ENCODE data around the gene CTU1. TPM values are rescaled to one million over a fixed set of nuclear protein-coding genes. Genes with fewer than 3 reads are reported as not detected.

CTU1 gene
- total and polyA plus RNA-seq, 7 donors, result 0.60 to 9.0 (median 5.7) TPM

- intact Hi-C loops (cut with DNase I), result loop anchor here (1.0 kb wide), 1 partner anchor 76 kb away; no protein-coding TSS in a partner anchor
- peaks cover 0 to 29% (median 26%) of the 10 kb centered on the region in 4 donors for H3K4me1 ChIP-seq
- DNase-seq, result no peak
- H3K9me3 ChIP-seq, result no peaks in the 10 kb centered on the region
- H3K27me3 ChIP-seq, result no peaks in the 10 kb centered on the region
- TF ChIP-seq POLR2A (IDR thresholded peaks at IDR 0.05) (no peak), POLR2AphosphoS5 (IDR thresholded peaks at IDR 0.05) (no peak), CTCF (IDR thresholded peaks at IDR 0.05) (no peak), EP300 (IDR thresholded peaks at IDR 0.05) (no peak)
- no peak overlapping the region for H3K4me3 ChIP-seq
- H3K36me3 ChIP-seq, result peaks cover 0 to 12% (median 8%) of the 10 kb centered on the region in 4 donors
- H3K27ac ChIP-seq, result no peak overlapping the region
- 85 to 88% methylated on average over 20 of the region's 20 CpGs for WGBS, 2 donors
Observed at GRCh38 chr19:51097796-51098195, 10.4 kb downstream of the CTU1 start.

GRCh38 chr19:51097166-51097738 lies 11.0 kb downstream of the CTU1 start:
- intact Hi-C loops (cut with DNase I), result loop anchor here (1.0 kb wide), 1 partner anchor 76 kb away; no protein-coding TSS in a partner anchor
- no peak overlapping the region for H3K4me3 ChIP-seq
- WGBS, 2 donors, result 8 to 11% methylated on average over 8 of the region's 8 CpGs
- TF ChIP-seq POLR2A (IDR thresholded peaks at IDR 0.05) (no peak), CTCF (IDR thresholded peaks at IDR 0.05) (peak in 3 of 4 experiments; percentile 23 to 63 (median 43))
- no peak overlapping the region for H3K27ac ChIP-seq
- no peaks in the 10 kb centered on the region for H3K27me3 ChIP-seq
- H3K36me3 ChIP-seq, result peaks cover 0 to 6% (median 3%) of the 10 kb centered on the region in 4 donors
- peak; percentile 74 for DNase-seq
- H3K9me3 ChIP-seq, result no peaks in the 10 kb centered on the region
- H3K4me1 ChIP-seq, result peaks cover 0 to 29% (median 26%) of the 10 kb centered on the region in 4 donors

- Histone ChIP-seq H3K27me3 (no peaks in the 10 kb centered on the region), H3K4me3 (no peak overlapping the region), H3K27ac (no peak overlapping the region), H3K36me3 (no peaks in the 10 kb centered on the region), H3K9me3 (no peaks in the 10 kb centered on the region), H3K4me1 (peaks cover 0 to 29% (median 23%) of the 10 kb centered on the region in 4 donors)
- intact Hi-C loops (cut with DNase I), result loop anchor here (1.0 kb wide), 1 partner anchor 75 kb away; no protein-coding TSS in a partner anchor
- WGBS, 2 donors, result 79 to 89% methylated on average over 6 of the region's 6 CpGs
- no peak for DNase-seq
- no peak for TF ChIP-seq CTCF (IDR thresholded peaks at IDR 0.05)
- TF ChIP-seq EP300 (IDR thresholded peaks at IDR 0.05), result no peak
- no peak for TF ChIP-seq POLR2A (IDR thresholded peaks at IDR 0.05)
- no peak for TF ChIP-seq POLR2AphosphoS5 (IDR thresholded peaks at IDR 0.05)
Observed at GRCh38 chr19:51096473-51097165, 11.6 kb downstream of the CTU1 start.

GRCh38 chr19:51094696-51095279 lies 13.4 kb downstream of the CTU1 start:
- DNase-seq, result no peak
- H3K27ac ChIP-seq, result no peak overlapping the region
- 27 to 36% methylated on average over 15 of the region's 15 CpGs for WGBS, 2 donors
- intact Hi-C loops (cut with DNase I), result no loop called here
- no peak overlapping the region for H3K4me3 ChIP-seq
- TF ChIP-seq EP300 (IDR thresholded peaks at IDR 0.05) (no peak), POLR2AphosphoS5 (IDR thresholded peaks at IDR 0.05) (no peak), CTCF (IDR thresholded peaks at IDR 0.05) (peak in 2 of 4 experiments; percentile 24 to 68), POLR2A (IDR thresholded peaks at IDR 0.05) (no peak)
- no peaks in the 10 kb centered on the region for H3K9me3 ChIP-seq
- H3K36me3 ChIP-seq, result no peaks in the 10 kb centered on the region
- peaks cover 0 to 18% (median 13%) of the 10 kb centered on the region in 4 donors for H3K4me1 ChIP-seq
- H3K27me3 ChIP-seq, result no peaks in the 10 kb centered on the region

Data from sigmoid colon (tissue), 7 donors.